Breast epithelium (tissue), 3 donors: ENCODE results near the gene ESF1.

Experiments used
- CTCF ChIP-seq, 3 donors: fragments of 450-650 bp; IDR thresholded peaks; one replicate each; pipeline ENCODE4 v1.5.1; 2016 to 2017; ENCODE audit warnings: antibody characterized with exemption in 3 of 3, mild to moderate bottlenecking in 3 of 3, moderate library complexity in 3 of 3
- POLR2AphosphoS5 ChIP-seq, 3 donors: sonication (generic); formaldehyde crosslinking; IDR thresholded peaks; one replicate each; pipeline ENCODE4 v1.6.1; 2017; ENCODE audit warnings: antibody characterized with exemption in 3 of 3

DNA sequence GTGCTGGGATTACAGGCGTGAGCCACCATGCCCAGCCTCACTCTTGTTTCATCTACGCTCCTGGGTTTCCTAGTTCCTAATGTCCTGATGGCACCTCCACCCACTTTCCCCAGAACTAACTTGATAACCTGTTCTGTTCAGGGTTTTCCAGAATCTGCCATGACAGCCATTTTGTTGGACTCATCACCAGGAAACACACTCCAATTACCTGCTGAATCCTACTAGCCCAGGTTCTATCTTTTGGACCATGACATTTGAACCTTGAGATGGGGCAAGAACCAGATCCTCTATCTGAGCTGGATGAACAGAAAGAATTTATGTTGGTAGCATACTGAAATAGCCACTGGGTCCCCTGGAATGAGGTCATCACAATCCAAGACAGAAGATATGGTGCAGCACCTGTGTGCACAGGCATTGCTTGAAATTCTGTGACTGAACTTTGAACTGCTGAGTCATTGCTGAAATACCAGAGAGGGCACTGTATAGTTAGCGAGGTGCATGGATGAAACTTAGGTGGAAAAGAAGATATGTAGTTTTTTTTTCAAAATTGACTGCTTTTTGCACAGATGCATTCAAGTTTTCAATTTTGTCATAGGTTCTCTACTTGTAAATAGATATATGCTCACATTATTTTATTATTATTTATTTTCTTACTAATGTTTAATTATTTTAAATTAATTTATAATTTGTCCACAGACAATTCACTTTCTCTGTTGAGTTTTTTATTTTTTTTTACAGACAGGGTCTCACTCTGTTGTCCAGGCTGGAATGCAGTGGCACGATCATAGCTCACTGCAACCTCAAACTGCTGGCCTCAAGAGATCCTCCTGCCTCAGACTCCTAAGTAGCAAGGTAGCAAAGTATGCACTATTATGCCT is 103.2 kb downstream of the ESF1 start:
- TF ChIP-seq CTCF (IDR thresholded peaks at IDR 0.05) (no peak), POLR2AphosphoS5 (IDR thresholded peaks at IDR 0.05) (no peak)
